Esophagus (tissue), 2 donors: ENCODE measurements around the gene MAGEA12. TPM values are rescaled to one million over a fixed set of nuclear protein-coding genes. Genes with fewer than 3 reads are reported as not detected.
"Not testable (repeated sequence)": the region's sequence is repeated elsewhere in the genome, so short reads cannot be mapped to it uniquely, and the experiment has no call there.

ENCODE experiments used
- H3K27ac ChIP-seq, 2 donors: one replicate each; pipeline ENCODE4 v1.5.1; 2013; ENCODE audit warnings: low read depth in 2 of 2, mild to moderate bottlenecking in 2 of 2, inconsistent platforms in 1 of 2, low read length in 1 of 2, moderate library complexity in 1 of 2
- H3K27me3 ChIP-seq, 2 donors: one replicate each; pipeline ENCODE4 v1.6.1; 2013; ENCODE audit warnings: low read length in 2 of 2, control low read depth in 1 of 2, mild to moderate bottlenecking in 1 of 2; ENCODE audit not compliant: insufficient read depth in 2 of 2, control insufficient read depth in 1 of 2
- H3K36me3 ChIP-seq, 2 donors: one replicate each; pipeline ENCODE4 v1.6.1; 2013; ENCODE audit warnings: low read length in 1 of 2; ENCODE audit not compliant: control insufficient read depth in 2 of 2, insufficient read depth in 2 of 2
- H3K4me1 ChIP-seq, 2 donors: one replicate each; pipeline ENCODE4 v1.6.1; 2013; ENCODE audit warnings: low read length in 1 of 2; ENCODE audit not compliant: control insufficient read depth in 2 of 2, insufficient read depth in 2 of 2
- H3K4me3 ChIP-seq, 2 donors: one replicate each; pipeline ENCODE4 v1.5.1; 2013; ENCODE audit warnings: low read length in 2 of 2, mild to moderate bottlenecking in 2 of 2, low read depth in 1 of 2, moderate library complexity in 1 of 2
- H3K9me3 ChIP-seq, 2 donors: one replicate each; pipeline ENCODE4 v1.6.1; 2013; ENCODE audit warnings: mild to moderate bottlenecking in 2 of 2, low read depth in 1 of 2, low read length in 1 of 2, moderate library complexity in 1 of 2; ENCODE audit not compliant: control insufficient read depth in 2 of 2, insufficient read depth in 1 of 2
- WGBS, 2 donors: extraction: QIAGEN DNeasy Blood & Tissue Kit; methylation state at CpG; one replicate each; pipeline ENCODE4 v1.1.7; 2013; 5-methylcytosine and 5-hydroxymethylcytosine counted together
- polyA plus RNA-seq, 2 donors: library from polyadenylated mRNA; stranded (reverse); fragments of 200-250 nt; gene quantifications; one replicate each; pipeline ENCODE4 v1.2.3, GENCODE V29; 2013
- donor health status: healthy with polysubstance abuse.
- donor health status: Bipolar disorder and iron deficiency.

Gene MAGEA12
- not detected for polyA plus RNA-seq

- H3K4me1 ChIP-seq, result no peaks in the 10 kb centered on the region
- H3K27ac ChIP-seq, result no peak within 1 kb of the TSS
- 89 to 90% methylated on average over 17 to 21 of the region's 21 CpGs for WGBS, 2 donors
- no peak within 1 kb of the TSS for H3K4me3 ChIP-seq
- H3K9me3 ChIP-seq, result peaks cover 0 to 2% of the 10 kb centered on the region in 2 donors
- H3K36me3 ChIP-seq, result no peaks in the 10 kb centered on the region
- H3K27me3 ChIP-seq, result no peaks in the 10 kb centered on the region
Observed at GRCh38 chrX:152733261-152733975, at the start of gene MAGEA12, which contains the start of gene CSAG1. TSS of gene MAGEA12 (plus strand) at chrX:152733757. CDS start at chrX:152736162, 2,405 bp downstream. TSS of gene CSAG1 (minus strand) at chrX:152733721. CDS start at chrX:152732460, 1,261 bp downstream.

- not testable (repeated sequence) for H3K27me3 ChIP-seq, H3K4me1 ChIP-seq, H3K36me3 ChIP-seq, H3K9me3 ChIP-seq, H3K4me3 ChIP-seq, H3K27ac ChIP-seq
- WGBS, 2 donors, result 66 to 69% methylated on average over 5 to 6 of the region's 34 CpGs
Observed at GRCh38 chrX:152697952-152698931, 35.3 kb upstream of the MAGEA12 start, which contains the start of gene MAGEA3. TSS of gene MAGEA3 (plus strand) at chrX:152698794. CDS start at chrX:152700833, 2,039 bp downstream.

GRCh38 chrX:152700390-152700789 is 33.2 kb upstream of the MAGEA12 start:
- not testable (repeated sequence) for H3K27me3 ChIP-seq, H3K27ac ChIP-seq, H3K9me3 ChIP-seq, H3K4me3 ChIP-seq, H3K4me1 ChIP-seq, H3K36me3 ChIP-seq
- WGBS, 2 donors, result 87 to 93% methylated on average over 3 to 4 of the region's 5 CpGs

- 91% methylated on average over 4 of the region's 7 CpGs for WGBS, 2 donors
Observed at GRCh38 chrX:152706500-152706899, 27.1 kb upstream of the MAGEA12 start.

GRCh38 chrX:152709173-152709572 is 24.4 kb upstream of the MAGEA12 start, which contains the start of gene CSAG2:
TSS of gene CSAG2 (minus strand) at chrX:152709273. CDS start at chrX:152709112, 161 bp downstream.
- not testable (repeated sequence) for H3K4me1 ChIP-seq

More at GRCh38 chrX:152706500-152706899, 27.1 kb upstream of the MAGEA12 start:
- H3K27me3 ChIP-seq, H3K27ac ChIP-seq, H3K4me1 ChIP-seq, H3K9me3 ChIP-seq, H3K4me3 ChIP-seq, H3K36me3 ChIP-seq: not testable (repeated sequence)

GRCh38 chrX:152713195-152713594 is 20.4 kb upstream of the MAGEA12 start:
- not testable (repeated sequence) for H3K27ac ChIP-seq, H3K4me1 ChIP-seq, H3K36me3 ChIP-seq, H3K4me3 ChIP-seq, H3K27me3 ChIP-seq, H3K9me3 ChIP-seq
- WGBS, 2 donors, result no CpG with 5 or more reads among the region's 5 CpGs

More at GRCh38 chrX:152709173-152709572, 24.4 kb upstream of the MAGEA12 start, which contains the start of gene CSAG2:
- H3K9me3 ChIP-seq, H3K27me3 ChIP-seq, H3K36me3 ChIP-seq, H3K4me3 ChIP-seq, H3K27ac ChIP-seq: not testable (repeated sequence)
- WGBS, 2 donors, result no CpG with 5 or more reads among the region's 2 CpGs

GRCh38 chrX:152713815-152714787 is 19.5 kb upstream of the MAGEA12 start, which contains the start of gene MAGEA2B:
TSS of gene MAGEA2B (plus strand) at chrX:152714628. CDS start at chrX:152717107, 2,479 bp downstream.
- not testable (repeated sequence) for H3K9me3 ChIP-seq, H3K27ac ChIP-seq, H3K4me3 ChIP-seq, H3K36me3 ChIP-seq, H3K4me1 ChIP-seq, H3K27me3 ChIP-seq
- no CpG with 5 or more reads among the region's 35 CpGs for WGBS, 2 donors

GRCh38 chrX:152725409-152725808 is 8.1 kb upstream of the MAGEA12 start:
- no peak overlapping the region for H3K27ac ChIP-seq
- H3K36me3 ChIP-seq, result no peaks in the 10 kb centered on the region
- 68 to 75% methylated on average over 7 of the region's 7 CpGs for WGBS, 2 donors

More at GRCh38 chrX:152725409-152725808, 8.1 kb upstream of the MAGEA12 start:
- H3K4me1 ChIP-seq, result no peaks in the 10 kb centered on the region
- no peak overlapping the region for H3K4me3 ChIP-seq
- peaks cover 0 to 4% of the 10 kb centered on the region in 2 donors for H3K9me3 ChIP-seq
- no peaks in the 10 kb centered on the region for H3K27me3 ChIP-seq
